ENCODE data around the gene CEP41.
A peak's percentile ranks its signal among the peaks of the same experiment; 100 is the strongest.

The CEP41 gene

DNA sequence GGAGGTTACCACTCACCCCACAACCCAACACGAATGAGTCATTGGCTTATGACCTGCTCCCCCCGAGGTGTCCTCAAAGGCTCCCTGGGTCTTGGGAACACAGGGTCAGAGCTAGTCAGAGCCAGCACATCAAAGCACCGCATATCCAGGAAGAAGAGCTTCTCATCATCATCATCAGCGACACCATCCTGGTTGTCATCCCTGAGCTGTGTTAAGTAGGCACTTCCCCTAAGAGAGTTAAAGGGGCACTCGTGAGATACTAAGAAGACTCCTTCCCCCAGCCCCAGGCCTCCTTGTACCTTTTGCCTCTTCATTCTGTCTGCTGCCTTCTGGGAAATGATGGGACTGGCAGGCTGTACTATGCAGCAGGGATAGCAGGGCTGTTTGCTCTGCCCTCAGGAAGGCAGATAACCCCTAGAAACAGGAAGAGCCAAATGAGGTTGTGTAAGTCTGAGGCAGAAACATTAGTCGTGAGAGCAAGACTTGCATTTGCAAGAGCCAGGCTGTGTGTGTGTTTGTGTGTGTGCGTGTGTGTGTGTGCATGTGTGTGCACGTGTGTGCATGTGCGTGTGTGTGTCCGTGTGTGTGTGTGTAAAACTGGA is 71.6 kb downstream of the CEP41 start:
- DNase-seq (ENCODE audit: low spot score), result no peak

DNA sequence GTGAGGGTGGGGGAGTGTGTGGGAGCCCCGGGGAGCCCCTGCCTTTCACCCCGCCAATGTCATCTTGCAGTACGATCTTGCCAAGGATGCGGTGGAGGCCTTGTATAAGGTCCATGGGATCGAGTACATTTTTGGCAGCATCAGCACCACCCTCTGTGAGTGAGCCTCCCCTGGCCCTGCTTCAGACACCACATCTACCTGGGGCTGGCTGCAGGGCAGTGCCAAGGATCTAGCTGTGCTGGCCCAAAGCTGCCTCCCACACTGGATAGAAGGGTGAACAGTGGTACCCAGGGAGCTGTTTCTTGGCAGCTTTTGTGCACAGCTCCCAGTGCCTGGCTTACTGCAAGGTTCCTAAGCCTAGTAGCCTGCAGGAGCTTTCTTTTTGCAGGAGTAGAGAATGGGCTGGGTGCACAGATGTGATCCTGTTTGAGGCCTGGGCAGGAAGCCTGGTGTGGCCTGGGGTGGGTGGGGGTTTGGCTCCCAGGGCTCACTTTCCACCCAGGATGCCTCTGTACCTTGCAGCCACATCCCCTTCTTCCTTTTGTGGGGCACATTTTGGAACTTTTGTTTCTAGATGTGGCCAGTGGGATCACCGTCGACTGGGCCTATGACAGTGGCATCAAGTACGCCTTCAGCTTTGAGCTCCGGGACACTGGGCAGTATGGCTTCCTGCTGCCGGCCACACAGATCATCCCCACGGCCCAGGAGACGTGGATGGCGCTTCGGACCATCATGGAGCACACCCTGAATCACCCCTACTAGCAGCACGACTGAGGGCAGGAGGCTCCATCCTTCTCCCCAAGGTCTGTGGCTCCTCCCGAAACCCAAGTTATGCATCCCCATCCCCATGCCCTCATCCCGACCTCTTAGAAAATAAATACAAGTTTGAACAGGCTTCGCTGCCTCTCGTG is 72.7 kb downstream of the CEP41 start:
- no peak for DNase-seq (ENCODE audit: low spot score)

DNA sequence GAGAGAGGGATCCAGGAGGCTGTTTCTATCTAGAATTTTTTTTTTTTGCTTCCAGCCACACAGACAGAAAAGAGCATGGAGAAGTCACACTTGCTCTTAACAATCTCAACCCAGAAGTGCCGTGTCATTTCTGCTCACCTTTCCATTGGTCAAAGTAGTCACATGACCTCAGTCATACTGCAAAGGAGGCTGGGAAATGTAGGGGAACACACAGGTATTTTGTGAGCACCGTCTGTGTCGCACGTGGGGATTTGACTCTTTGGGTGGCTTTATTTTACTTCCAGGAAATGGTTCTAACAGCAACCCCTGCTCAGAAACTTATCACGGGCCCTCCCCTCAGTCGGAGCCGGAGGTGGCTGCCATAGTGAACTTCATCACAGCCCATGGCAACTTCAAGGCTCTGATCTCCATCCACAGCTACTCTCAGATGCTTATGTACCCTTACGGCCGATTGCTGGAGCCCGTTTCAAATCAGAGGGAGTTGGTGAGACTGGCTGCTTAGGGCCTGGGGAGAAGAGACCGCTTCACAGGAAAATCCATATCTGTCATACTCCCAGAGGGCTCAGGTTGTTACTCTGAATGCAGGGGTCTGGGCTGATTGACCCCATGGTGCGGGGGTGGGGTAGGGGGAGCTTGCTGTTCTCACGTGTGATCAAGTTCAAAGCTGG is 73.6 kb downstream of the CEP41 start:
- peak; percentile 32 for DNase-seq (ENCODE audit: low spot score)

DNA sequence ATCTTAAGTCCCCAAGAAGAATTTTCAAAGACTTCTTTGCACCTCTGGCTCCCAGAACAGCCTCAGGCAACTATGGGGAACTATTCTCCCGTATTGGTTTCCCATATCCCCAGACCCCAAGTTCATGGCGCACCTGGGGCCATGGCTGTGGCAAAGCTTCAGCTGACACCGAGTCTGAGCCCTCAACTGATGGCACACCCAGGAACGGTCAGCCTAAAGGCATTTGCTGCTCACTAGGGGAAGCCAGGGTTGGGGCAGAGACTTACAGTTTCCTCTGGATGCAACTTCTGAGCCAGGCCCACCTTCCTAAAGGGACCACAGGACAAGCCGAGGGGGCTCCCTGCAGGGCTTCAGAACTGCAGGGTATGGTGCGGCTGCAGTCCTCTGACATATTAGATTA is 74.3 kb downstream of the CEP41 start:
- DNase-seq (ENCODE audit: low spot score), result no peak

DNA sequence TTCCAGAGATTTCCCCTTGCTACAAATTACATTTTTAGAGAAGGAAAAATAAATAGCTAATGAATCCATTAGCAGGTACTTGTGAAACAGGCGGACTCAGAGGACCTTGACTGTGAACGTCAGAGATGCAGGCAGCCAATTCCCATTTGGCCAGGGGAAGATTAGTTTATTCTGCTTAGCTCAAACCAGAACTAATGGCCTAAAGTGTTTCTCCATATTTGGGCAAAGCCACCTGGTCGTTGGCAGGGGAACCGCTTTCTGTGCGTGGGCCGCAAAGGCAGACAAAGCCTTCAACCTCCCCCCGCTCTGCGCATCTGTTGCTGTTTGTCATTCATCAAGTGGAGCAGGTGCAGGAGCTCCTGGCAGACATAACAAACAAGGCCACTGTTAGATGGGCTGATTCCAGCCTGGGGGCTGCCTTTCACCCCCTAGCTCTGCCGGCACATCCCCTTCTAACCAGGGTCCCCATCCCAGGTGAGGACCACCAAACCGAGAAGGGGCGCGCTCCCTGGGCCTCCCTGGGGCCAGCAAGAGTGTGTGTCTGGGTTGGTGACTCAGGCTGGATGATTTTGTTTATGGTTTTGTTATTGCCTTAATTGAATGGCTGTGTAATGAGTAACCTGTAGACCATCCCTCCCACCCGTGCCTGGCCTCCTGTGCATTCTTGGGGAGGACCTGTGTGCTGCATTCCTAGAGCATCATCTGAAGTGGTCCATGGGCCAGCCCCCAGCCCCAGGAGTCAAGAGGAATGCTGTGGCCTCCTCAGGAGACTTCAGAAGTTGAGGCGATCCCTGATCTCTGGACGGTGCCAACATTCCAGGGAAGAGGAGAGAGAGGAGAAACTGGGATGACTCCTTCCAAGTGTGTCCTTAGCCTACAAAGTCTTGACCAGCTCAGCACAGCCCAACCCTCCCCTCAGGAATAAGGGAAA is 75.0 kb downstream of the CEP41 start:
- DNase-seq (ENCODE audit: low spot score), result no peak

DNA sequence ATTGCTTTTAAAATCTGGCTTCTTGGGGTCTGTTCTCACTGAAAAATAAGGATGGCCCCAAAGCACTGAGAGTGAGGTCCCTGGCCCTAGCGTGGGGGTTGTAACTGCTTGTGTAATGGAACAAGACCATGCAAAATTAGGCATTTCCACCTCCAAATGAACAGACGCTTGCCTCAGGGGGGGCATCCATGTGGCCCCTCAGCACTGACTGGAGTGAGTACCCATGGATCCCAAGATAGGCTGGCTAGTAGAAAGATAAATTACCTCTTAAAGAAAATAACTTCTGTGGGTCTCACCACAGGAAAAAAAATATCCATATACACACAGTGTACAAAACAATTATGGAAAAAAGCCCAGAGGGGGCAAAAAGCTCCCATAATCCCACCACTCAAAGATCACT is 75.7 kb downstream of the CEP41 start:
- DNase-seq (ENCODE audit: low spot score), result no peak

DNA sequence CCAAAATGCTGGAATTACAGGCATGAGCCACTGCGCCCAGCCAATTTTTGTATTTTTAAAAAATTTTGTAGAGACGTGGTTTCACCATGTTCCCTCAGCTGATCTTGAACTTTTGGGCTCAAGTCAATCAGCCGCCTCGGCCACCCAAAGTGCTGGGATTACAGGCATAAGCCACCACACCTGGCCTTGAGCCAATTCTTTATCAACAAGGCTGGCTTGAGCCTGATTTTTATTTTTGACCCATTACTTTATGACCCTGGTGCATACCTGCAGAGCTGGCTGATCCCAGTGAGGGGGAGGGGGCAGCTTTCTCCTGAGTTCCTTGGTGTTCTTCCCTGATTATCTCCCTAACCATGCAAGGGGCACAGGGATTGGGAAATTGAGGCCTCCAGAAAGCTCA is 76.4 kb downstream of the CEP41 start:
- DNase-seq (ENCODE audit: low spot score), result no peak

DNA sequence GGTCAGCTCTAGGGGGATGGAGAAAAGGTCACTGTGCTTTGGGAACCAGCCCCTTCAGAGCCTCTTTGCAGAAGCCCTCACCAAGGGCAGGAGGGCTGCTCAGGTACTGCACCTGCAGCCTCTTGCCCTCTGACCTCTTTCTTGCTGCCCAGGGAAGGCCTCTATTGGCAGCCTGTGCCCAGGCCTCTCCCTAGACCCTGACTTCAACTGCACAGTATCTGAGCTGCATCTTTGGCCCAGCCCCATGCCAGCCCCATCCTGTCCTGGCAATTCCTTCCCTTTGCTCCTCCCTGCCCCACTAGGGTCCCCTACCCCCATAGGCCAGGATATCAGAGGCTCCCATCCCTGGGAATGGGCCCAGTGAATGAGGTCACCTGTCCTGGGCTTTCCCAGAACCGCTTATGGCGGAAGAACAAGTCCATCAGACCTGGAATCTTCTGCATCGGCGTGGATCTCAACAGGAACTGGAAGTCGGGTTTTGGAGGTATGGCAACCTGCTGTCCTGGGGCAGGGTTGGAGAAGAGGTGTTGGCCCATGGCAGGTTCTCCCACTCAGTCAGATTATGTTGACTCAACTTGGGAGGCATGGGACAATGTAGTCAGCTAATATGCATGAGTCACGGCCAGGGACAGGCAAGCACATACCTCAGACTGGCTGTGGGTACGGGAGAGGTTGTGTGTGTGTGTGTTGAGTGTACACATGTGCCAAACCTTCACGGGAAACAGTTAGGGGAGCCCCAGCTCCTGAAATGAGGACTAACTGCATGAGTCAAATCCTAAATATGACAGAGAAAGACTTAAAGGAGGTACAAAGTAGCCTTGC is 77.6 kb downstream of the CEP41 start:
- no peak for DNase-seq (ENCODE audit: low spot score)

DNA sequence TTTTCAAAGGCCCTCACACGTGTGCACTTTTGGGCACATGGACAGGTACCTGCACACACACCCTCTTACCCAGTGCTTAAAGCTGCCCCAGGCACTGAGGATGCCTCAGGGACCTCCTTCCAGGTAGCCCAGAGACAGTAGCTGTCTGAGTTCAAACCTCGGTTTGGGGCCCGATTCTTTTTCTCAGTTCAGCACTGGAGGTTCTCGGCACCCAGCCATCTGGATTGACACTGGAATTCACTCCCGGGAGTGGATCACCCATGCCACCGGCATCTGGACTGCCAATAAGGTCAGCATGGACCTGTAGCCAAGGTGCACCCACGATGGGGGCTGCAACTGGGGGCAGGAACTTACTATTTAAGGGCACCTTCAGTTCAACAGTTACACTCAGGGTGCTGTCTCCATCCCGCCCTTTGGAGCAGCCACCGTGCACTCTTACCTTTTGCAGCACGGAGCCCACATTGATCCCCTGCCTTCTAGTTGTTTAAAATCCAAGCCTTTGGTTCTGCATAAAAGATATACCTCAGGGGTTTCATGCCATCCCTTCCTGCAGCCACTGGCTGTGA is 78.5 kb downstream of the CEP41 start:
- DNase-seq (ENCODE audit: low spot score), result no peak

DNA sequence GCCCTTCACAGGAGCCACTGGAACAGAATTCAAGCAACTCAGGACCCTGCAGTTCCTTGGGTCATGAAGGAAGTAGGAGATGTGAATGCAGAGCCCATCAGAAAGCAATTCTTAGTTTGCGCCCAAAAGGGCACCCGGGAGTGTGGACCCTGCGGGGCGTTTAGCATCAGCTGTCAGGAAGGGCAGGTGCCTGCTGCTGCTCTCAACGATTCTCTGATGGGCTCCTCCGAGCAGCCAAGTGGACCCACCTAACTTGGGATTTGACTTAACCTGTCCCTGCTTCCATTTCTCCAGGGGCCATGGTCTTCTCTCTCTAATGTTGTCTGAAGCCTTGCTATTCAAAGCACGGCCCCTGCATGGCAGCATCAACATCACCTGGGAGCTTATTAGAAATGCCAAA is 79.1 kb downstream of the CEP41 start:
- no peak for DNase-seq (ENCODE audit: low spot score)

DNA sequence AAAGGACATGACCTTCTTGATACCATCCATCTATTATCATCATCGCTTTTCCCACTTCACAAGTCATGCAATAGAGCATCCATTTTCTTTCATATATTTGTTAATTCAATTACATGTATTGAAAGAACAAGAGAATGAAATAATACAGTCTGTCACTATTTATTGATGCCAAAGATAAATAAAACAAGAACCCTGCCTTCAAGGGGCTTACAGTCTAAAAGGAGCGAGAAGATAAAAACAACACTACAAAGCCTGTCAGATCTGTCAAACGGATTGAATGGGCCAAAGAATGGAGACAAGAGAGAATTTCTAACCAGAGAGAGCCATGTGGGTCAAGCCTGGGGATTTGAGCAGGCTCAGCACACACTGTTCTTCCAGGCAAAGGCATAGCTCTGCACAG is 80.3 kb downstream of the CEP41 start:
- no peak for DNase-seq (ENCODE audit: low spot score)

DNA sequence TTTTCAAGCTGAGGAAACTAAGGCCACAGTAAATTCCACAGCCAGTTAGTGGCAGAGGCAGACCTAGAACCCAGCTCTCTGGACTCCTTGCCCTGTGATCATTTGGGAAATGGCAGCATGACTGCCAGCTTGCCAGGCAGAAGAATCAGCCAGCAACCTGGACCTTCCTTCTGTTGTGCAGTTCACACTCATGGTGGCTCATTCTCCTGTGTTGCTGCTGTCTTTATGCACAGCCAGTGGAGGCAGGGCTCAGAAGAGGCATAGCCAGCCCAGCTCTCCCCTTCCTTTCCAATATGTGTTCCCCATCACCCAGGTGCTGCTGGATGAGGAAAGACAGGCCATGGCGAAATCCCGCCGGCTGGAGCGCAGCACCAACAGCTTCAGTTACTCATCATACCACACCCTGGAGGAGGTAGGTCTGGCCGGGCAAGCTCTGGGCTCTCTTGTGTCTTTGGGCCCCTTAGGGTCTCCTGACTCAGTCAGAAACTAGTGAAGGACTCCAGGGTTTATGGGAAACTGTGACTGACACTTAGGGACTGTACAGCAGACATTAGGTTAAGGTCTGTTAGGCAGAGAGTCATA is 81.4 kb downstream of the CEP41 start:
- no peak for DNase-seq (ENCODE audit: low spot score)

DNA sequence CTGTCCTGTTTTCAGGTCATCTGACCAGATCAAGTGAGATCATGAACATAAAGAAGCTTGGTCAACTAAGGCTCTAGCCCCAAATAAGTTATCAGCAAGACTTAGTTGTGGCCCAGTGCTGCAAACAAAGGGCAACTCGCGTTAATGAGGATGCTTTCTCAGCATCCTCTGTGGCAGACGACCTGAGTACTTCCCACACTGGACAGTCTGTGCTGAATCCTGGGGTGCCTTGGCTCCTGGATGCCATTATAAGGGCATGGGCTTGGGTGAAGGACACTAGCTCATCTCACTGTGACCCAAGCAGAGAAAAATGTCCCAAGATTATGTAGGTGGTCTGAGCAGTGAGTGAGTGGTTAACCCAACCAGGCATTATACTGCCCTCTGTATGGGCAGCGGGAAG is 82.3 kb downstream of the CEP41 start:
- no peak for DNase-seq (ENCODE audit: low spot score)

DNA sequence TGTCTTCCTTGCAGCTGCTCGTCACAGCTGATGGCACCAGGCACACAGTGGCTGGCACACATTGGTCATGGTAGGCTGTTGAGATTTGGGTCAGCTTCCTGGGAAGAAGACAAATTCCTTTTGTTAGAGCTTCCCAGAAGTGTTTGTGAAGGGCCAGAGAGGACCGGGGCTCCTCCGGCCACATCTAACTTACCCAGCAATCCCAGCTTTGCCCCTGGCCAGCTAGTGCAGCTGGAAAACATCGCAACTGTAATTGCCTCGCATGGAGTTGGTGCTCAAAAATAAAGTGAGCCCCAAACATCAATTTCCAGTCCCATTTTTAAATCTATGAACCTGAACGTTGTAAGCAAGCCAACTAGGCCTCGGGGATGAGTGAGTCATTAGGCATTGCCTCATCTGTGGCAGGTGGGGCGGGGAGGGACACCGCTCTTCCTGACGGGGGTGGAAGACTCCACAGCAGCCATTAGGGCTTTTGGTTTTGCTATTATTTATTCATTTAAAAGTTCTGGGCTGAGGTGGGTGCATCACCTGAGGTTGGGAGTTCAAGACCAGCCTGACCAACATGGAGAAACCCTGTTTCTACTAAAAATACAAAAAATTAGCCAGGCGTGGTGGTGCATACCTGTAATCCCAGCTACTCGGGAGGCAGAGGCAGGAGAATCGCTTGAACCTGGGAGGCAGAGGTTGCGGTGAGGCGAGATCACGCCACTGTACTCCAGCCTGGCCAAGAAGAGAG is 83.8 kb downstream of the CEP41 start:
- no peak for DNase-seq (ENCODE audit: low spot score)

DNA sequence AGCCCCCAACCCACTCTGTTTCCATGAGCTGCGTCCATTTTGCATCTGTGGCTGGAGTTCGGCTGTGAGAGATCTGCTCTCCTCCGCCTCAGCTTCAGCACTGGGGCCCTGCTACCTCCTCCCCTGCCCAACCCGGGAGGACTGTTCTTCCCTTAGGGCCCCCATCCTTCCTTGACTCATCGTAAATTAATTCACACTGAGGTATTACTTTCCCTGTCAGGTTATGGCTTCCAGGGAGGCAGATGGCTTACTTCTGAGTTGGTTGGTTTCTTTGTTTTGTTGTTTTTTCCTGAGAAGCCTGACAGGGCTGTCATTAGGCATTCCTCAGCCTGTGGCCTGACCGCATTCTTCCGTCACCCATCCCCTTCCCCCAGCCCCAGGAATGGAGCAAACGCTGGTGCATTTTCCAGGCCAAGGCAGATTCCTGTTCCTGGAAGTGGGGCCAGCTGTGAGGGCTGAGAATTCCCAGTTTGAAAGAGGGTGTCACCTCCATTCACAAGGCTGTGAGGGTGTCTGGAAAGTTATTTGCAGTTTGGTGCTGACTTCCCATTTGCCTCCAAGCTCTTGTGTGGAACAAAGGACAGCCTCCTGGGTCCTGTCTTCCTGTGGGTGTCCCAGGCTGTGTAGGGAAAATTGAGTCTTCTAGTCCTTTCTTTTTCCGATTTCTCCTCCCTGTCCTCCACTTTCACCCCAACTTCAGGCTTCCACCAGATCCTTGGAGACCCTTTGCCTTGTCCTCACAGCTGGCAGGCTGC is 84.5 kb downstream of the CEP41 start:
- DNase-seq (ENCODE audit: low spot score), result no peak

DNA sequence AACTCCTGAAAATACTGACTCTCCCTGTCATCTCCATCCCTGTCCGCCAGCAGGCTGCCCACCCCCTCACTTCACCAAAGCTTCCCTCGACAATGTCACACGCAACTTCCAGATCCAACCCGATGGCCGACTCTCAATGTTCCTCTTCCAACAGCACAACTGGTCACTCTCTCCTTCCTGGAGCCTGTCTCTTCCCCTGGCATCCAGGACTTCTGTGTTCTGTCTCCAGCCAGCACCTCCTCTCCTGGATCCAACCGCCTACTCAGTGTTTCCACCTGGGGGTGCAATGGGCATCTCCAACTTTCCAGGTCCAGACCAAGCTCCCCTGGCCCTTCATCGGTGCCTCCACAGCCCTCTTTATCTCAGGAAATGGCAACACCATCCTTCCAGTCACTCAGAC is 87.6 kb downstream of the CEP41 start:
- DNase-seq (ENCODE audit: low spot score), result no peak

DNA sequence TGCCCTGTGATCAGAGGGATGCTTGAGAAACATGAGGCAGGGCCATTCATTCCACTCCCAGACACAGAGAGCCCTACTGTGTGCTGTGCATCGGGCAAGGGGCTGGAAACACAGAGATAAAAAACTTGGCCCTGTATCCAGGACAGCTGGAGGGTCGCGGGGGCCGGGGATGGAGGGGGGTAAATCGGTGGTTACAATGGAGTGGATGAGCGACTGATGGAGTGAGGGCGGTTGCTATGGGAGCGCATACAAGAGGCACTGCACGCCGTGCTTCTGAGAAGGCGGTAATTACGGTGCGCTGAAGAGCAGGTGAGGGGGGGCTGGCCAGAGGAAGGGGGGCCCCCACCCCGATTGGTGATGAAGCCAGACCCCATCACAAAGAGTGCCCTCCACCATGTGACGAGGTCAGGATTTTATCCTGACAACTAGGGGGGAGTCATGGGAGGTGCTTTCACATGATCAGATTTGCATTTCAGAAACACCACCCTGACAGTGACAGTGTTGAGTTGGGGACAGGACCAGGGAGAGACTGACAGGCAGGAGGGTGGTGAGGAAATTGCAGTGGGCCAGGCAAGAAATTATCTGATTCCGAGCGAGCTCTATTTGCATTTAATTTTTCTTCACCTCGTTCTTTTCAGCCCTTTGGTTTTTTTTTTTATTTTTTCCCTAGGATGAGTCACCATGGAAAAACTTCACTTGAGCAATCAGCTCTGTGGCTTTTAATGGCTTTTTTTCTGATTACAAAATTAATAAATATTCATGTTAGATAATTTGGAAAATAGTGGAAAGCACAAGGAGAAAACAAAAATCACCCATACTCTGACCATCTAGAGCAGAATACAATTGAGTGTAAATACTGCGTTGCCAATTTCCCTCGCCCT is 88.4 kb downstream of the CEP41 start:
- no peak for DNase-seq (ENCODE audit: low spot score)

DNA sequence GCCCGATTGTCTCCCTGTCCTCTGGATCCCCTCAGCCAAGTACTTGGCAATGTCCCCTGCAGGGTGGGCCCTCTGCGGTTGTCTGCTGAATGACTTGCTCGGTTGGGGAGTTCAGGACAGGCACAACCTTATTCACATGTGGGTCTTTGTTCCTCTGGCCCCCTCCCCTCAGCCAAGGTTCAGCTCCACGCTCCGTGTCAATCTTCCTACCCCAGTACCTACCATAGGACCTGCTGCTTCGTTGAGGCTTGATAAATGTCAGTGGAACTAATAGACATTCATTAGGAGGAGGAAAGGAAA is 89.1 kb downstream of the CEP41 start:
- DNase-seq (ENCODE audit: low spot score), result no peak

Data from CD4-positive, alpha-beta T cell treated with Interleukin-15 for 4 hours (primary cell).